ENCODE measurements around the gene PLA2G4E. TPM values are rescaled to one million over a fixed set of nuclear protein-coding genes. Genes with fewer than 3 reads are reported as not detected.
A peak's percentile ranks its signal among the peaks of the same experiment; 100 is the strongest.

Gene PLA2G4E
- total RNA-seq, 1 donor from 2014 or later: 1.0 TPM

GRCh38 chr15:41943543-41944312 lies 77.1 kb downstream of the PLA2G4E start:
- DNase-seq: no peak
- Mint-ChIP-seq H3K9me3 (ENCODE audit: unreplicated experiment) (peaks cover 8% of the 10 kb centered on the region), H3K4me1 (ENCODE audit: low read depth, unreplicated experiment) (peaks cover 6% of the 10 kb centered on the region), H3K36me3 (ENCODE audit: unreplicated experiment) (no peaks in the 10 kb centered on the region), H3K27me3 (ENCODE audit: unreplicated experiment) (peaks cover 4% of the 10 kb centered on the region), H3K27ac (ENCODE audit: unreplicated experiment) (no peak overlapping the region), H3K4me3 (ENCODE audit: unreplicated experiment) (no peak overlapping the region)
- TF ChIP-seq, protein P1, sequence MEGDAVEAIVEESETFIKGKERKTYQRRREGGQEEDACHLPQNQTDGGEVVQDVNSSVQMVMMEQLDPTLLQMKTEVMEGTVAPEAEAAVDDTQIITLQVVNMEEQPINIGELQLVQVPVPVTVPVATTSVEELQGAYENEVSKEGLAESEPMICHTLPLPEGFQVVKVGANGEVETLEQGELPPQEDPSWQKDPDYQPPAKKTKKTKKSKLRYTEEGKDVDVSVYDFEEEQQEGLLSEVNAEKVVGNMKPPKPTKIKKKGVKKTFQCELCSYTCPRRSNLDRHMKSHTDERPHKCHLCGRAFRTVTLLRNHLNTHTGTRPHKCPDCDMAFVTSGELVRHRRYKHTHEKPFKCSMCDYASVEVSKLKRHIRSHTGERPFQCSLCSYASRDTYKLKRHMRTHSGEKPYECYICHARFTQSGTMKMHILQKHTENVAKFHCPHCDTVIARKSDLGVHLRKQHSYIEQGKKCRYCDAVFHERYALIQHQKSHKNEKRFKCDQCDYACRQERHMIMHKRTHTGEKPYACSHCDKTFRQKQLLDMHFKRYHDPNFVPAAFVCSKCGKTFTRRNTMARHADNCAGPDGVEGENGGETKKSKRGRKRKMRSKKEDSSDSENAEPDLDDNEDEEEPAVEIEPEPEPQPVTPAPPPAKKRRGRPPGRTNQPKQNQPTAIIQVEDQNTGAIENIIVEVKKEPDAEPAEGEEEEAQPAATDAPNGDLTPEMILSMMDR (IDR thresholded peaks at IDR 0.05; ENCODE audit: partially characterized antibody, unreplicated experiment): no peak

- Mint-ChIP-seq H3K27ac (ENCODE audit: unreplicated experiment) (no peak overlapping the region), H3K4me1 (ENCODE audit: low read depth, unreplicated experiment) (peaks cover 6% of the 10 kb centered on the region), H3K4me3 (ENCODE audit: unreplicated experiment) (peak overlapping the region; percentile 20)
Measured at GRCh38 chr15:41942886-41943285, 78.0 kb downstream of the PLA2G4E start.

DNA sequence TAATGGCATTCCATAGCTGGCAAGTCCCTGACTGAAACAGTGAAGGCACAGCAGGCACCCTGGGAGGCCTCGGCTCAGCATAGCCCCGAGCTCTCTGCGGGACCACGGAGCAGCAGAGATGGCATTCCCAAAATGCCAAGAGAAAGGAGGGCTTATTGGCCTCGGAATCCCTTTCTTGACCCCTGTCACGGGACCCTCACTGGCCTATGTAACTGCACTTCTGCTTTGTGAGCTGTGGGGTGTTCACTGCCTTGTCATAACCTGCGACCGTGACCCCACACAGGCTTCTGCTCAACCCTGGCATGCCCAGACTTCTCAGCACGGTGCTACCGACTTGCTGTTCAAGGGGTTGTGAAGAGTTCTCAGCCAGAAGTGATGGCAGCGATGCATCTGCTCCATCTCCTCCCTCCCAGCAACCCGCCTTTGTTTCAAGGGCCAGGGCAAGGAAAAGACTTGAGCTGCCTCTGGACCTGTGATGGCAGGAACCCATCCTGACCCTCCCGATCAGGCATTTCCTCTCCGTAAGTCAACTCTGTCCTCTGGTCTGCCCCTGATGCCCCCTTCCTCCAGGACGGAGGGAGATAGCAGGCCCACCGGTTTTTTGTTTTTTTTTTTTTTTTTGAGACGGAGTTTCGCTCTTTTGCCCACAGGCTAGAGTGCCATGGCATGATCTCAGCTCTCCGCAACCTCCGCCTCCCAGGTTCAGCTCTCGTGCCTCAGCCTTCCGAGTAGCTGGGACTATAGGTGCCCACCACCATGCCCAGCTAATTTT lies 79.0 kb downstream of the PLA2G4E start:
- DNase-seq: no peak
- Mint-ChIP-seq H3K4me3 (ENCODE audit: unreplicated experiment) (no peak overlapping the region), H3K27me3 (ENCODE audit: unreplicated experiment) (peaks cover 6% of the 10 kb centered on the region), H3K9me3 (ENCODE audit: unreplicated experiment) (peaks cover 8% of the 10 kb centered on the region), H3K27ac (ENCODE audit: unreplicated experiment) (no peak overlapping the region), H3K36me3 (ENCODE audit: unreplicated experiment) (no peaks in the 10 kb centered on the region), H3K4me1 (ENCODE audit: low read depth, unreplicated experiment) (peaks cover 9% of the 10 kb centered on the region)
- TF ChIP-seq, protein P1 (IDR thresholded peaks at IDR 0.05; ENCODE audit: partially characterized antibody, unreplicated experiment): no peak

More at GRCh38 chr15:41942886-41943285, 78.0 kb downstream of the PLA2G4E start:
- DNase-seq: no peak
- Mint-ChIP-seq H3K9me3 (ENCODE audit: unreplicated experiment) (peaks cover 8% of the 10 kb centered on the region), H3K27me3 (ENCODE audit: unreplicated experiment) (peaks cover 4% of the 10 kb centered on the region), H3K36me3 (ENCODE audit: unreplicated experiment) (no peaks in the 10 kb centered on the region)
- TF ChIP-seq, protein P1 (IDR thresholded peaks at IDR 0.05; ENCODE audit: partially characterized antibody, unreplicated experiment): no peak

GRCh38 chr15:41940441-41940857 lies 80.4 kb downstream of the PLA2G4E start:
- H3K27ac Mint-ChIP-seq (ENCODE audit: unreplicated experiment): no peak overlapping the region
- no peak for DNase-seq
- peaks cover 6% of the 10 kb centered on the region for H3K27me3 Mint-ChIP-seq (ENCODE audit: unreplicated experiment)
- peaks cover 8% of the 10 kb centered on the region for H3K9me3 Mint-ChIP-seq (ENCODE audit: unreplicated experiment)
- H3K4me1 Mint-ChIP-seq (ENCODE audit: low read depth, unreplicated experiment): peaks cover 9% of the 10 kb centered on the region
- H3K4me3 Mint-ChIP-seq (ENCODE audit: unreplicated experiment): no peak overlapping the region
- TF ChIP-seq, protein P1 (IDR thresholded peaks at IDR 0.05; ENCODE audit: partially characterized antibody, unreplicated experiment): no peak
- no peaks in the 10 kb centered on the region for H3K36me3 Mint-ChIP-seq (ENCODE audit: unreplicated experiment)

- peaks cover 6% of the 10 kb centered on the region for H3K27me3 Mint-ChIP-seq (ENCODE audit: unreplicated experiment)
- no peak for DNase-seq
- no peak overlapping the region for H3K4me3 Mint-ChIP-seq (ENCODE audit: unreplicated experiment)
- H3K27ac Mint-ChIP-seq (ENCODE audit: unreplicated experiment): no peak overlapping the region
- H3K36me3 Mint-ChIP-seq (ENCODE audit: unreplicated experiment): no peaks in the 10 kb centered on the region
- peaks cover 5% of the 10 kb centered on the region for H3K9me3 Mint-ChIP-seq (ENCODE audit: unreplicated experiment)
- H3K4me1 Mint-ChIP-seq (ENCODE audit: low read depth, unreplicated experiment): peaks cover 9% of the 10 kb centered on the region
- TF ChIP-seq, protein P1 (IDR thresholded peaks at IDR 0.05; ENCODE audit: partially characterized antibody, unreplicated experiment): no peak
Measured at GRCh38 chr15:41939986-41940385, 80.9 kb downstream of the PLA2G4E start.

Data from glutamatergic neuron (in vitro differentiated cells).